IMR-90 (cell line): ENCODE measurements around the gene MSLN. TPM values are rescaled to one million over a fixed set of nuclear protein-coding genes. Genes with fewer than 3 reads are reported as not detected.
A peak's percentile ranks its signal among the peaks of the same experiment; 100 is the strongest.

ENCODE experiments used
- ATAC-seq: fragments of 200-7000 bp; cut with Tn5 transposase; 2 replicates; pipeline ENCODE4 v1.9.1; 2020; ENCODE audit warnings: low read depth, mild to moderate bottlenecking, moderate library complexity
- BruUV-seq: library from RNA; stranded (reverse); fragments of 400-500 nt; replicated peaks from 2 replicates; lab custom pipeline; 2021; lab: Mats Ljungman, UMichigan
- CTCF ChIA-PET: fragments of 300-600 bp; formaldehyde crosslinking; extraction: SDS; loops from one replicate; lab custom pipeline; 2021; ENCODE audit warnings: antibody characterized with exemption; lab: Yijun Ruan, JAX
- POLR2A ChIA-PET: fragments of 300-600 bp; sonication (Branson Sonifier 250); formaldehyde crosslinking; loops from one replicate; lab custom pipeline; 2022; ENCODE audit warnings: antibody characterized with exemption; ENCODE audit not compliant: unreplicated experiment; lab: Charles Lee
- DNase-seq: peaks from one replicate; pipeline ENCODE4 v3.0.0; 2013
- H2AFZ ChIP-seq: replicated peaks from 2 replicates; pipeline ENCODE3; 2013; ENCODE audit warnings: low read length, mild to moderate bottlenecking; ENCODE audit not compliant: poor library complexity
- H2AK5ac ChIP-seq: 2 replicates; pipeline ENCODE4 v1.6.1; 2013; ENCODE audit warnings: low read depth, low read length, inconsistent platforms
- H2AK9ac ChIP-seq: replicated peaks from 2 replicates; pipeline ENCODE3; 2013; ENCODE audit warnings: mild to moderate bottlenecking, low read depth, low read length, moderate library complexity; ENCODE audit not compliant: poor library complexity
- H2BK120ac ChIP-seq: 2 replicates; pipeline ENCODE4 v1.6.1; 2013; ENCODE audit warnings: low read depth, low read length, inconsistent platforms
- H2BK15ac ChIP-seq: 3 replicates; pipeline ENCODE4 v1.6.1; 2013; ENCODE audit warnings: low read depth, low read length, inconsistent platforms
- H2BK20ac ChIP-seq: 2 replicates; pipeline ENCODE4 v1.6.1; 2013; ENCODE audit warnings: low read depth, mild to moderate bottlenecking, inconsistent platforms, low read length, moderate library complexity
- H2BK5ac ChIP-seq: 2 replicates; pipeline ENCODE4 v1.6.1; 2013; ENCODE audit warnings: mild to moderate bottlenecking, low read depth, low read length, inconsistent platforms; ENCODE audit not compliant: poor library complexity, severe bottlenecking
- H3K14ac ChIP-seq: replicated peaks from 2 replicates; pipeline ENCODE4 v1.6.1; 2013; ENCODE audit warnings: low read depth, low read length, inconsistent platforms
- H3K18ac ChIP-seq: 2 replicates; pipeline ENCODE4 v1.6.1; 2013; ENCODE audit warnings: low read depth, low read length, control low read depth
- H3K23ac ChIP-seq: 2 replicates; pipeline ENCODE4 v1.6.1; 2013; ENCODE audit warnings: low read depth, low read length, inconsistent platforms
- H3K27ac ChIP-seq: 2 replicates; pipeline ENCODE4 v1.5.1; 2013; ENCODE audit warnings: mild to moderate bottlenecking, control low read depth, low read length; ENCODE audit not compliant: insufficient read depth
- H3K27me3 ChIP-seq: 2 replicates; pipeline ENCODE4 v1.6.1; 2013; ENCODE audit warnings: low read length; ENCODE audit not compliant: control insufficient read depth, insufficient read depth
- H3K36me3 ChIP-seq: 2 replicates; pipeline ENCODE4 v1.6.1; 2013; ENCODE audit warnings: low read length, mixed read lengths; ENCODE audit not compliant: control insufficient read depth, insufficient read depth
- H3K4ac ChIP-seq: 2 replicates; pipeline ENCODE4 v1.6.1; 2013; ENCODE audit warnings: low read depth, low read length, inconsistent platforms
- H3K4me1 ChIP-seq: 2 replicates; pipeline ENCODE4 v1.6.1; 2013; ENCODE audit warnings: low read length, mixed read lengths; ENCODE audit not compliant: control insufficient read depth, insufficient read depth
- H3K4me2 ChIP-seq: 2 replicates; pipeline ENCODE4 v1.6.1; 2013; ENCODE audit warnings: low read depth, mild to moderate bottlenecking, control low read depth, low read length, moderate library complexity
- H3K4me3 ChIP-seq: 2 replicates; pipeline ENCODE4 v1.5.1; 2013; ENCODE audit warnings: low read depth, mild to moderate bottlenecking, control low read depth, low read length, moderate library complexity; ENCODE audit not compliant: insufficient read depth
- H3K56ac ChIP-seq: 2 replicates; pipeline ENCODE4 v1.6.1; 2013; ENCODE audit warnings: low read length, inconsistent platforms; ENCODE audit not compliant: insufficient read depth; ENCODE audit errors: extremely low read depth
- H3K79me1 ChIP-seq, 2 experiments: 2 replicates each; pipeline ENCODE4 v1.6.1; 2013; ENCODE audit warnings: low read length in 2 of 2, inconsistent platforms in 1 of 2, low read depth in 1 of 2
- H3K9ac ChIP-seq: 2 replicates; pipeline ENCODE4 v1.6.1; 2013; ENCODE audit warnings: low read depth, low read length, control low read depth
- H3K9me1 ChIP-seq: 2 replicates; pipeline ENCODE4 v1.6.1; 2013; ENCODE audit warnings: low read length, inconsistent platforms; ENCODE audit not compliant: insufficient read depth
- H3K9me3 ChIP-seq: 2 replicates; pipeline ENCODE4 v1.6.1; 2013; ENCODE audit warnings: low read length; ENCODE audit not compliant: control insufficient read depth, insufficient read depth
- H4K20me1 ChIP-seq: 2 replicates; pipeline ENCODE4 v1.6.1; 2013; ENCODE audit warnings: low read length, inconsistent platforms; ENCODE audit not compliant: insufficient read depth
- H4K5ac ChIP-seq: 2 replicates; pipeline ENCODE4 v1.6.1; 2013; ENCODE audit warnings: mild to moderate bottlenecking, low read depth, low read length, control low read depth
- H4K8ac ChIP-seq, 2 experiments: 2 replicates each; pipeline ENCODE4 v1.6.1; 2013; ENCODE audit warnings: low read depth in 2 of 2, low read length in 2 of 2, control low read depth in 1 of 2, inconsistent platforms in 1 of 2
- H4K91ac ChIP-seq: 2 replicates; pipeline ENCODE4 v1.6.1; 2013; ENCODE audit warnings: low read depth, low read length, inconsistent platforms; ENCODE audit not compliant: insufficient read depth
- CTCF ChIP-seq: conservative IDR thresholded peaks from 2 replicates; pipeline ENCODE4 v1.5.1; 2012; ENCODE audit warnings: mild to moderate bottlenecking, low read depth, low read length, improper control_type of control experiment
- MAZ ChIP-seq: IDR thresholded peaks from 2 replicates; pipeline ENCODE4 v1.6.1; 2012; ENCODE audit warnings: low read depth, mild to moderate bottlenecking, low read length, improper control_type of control experiment, moderate library complexity, borderline replicate concordance
- NFE2L2 ChIP-seq: fragments of 150-350 bp; IDR thresholded peaks from 2 replicates; pipeline ENCODE4 v1.6.1; 2016; ENCODE audit warnings: low read depth, mild to moderate bottlenecking, low read length
- RAD21 ChIP-seq: IDR thresholded peaks from 2 replicates; pipeline ENCODE4 v1.6.1; 2012; ENCODE audit warnings: low read length, improper control_type of control experiment
- RFX5 ChIP-seq: IDR thresholded peaks from 2 replicates; pipeline ENCODE4 v1.8.0; 2012; ENCODE audit warnings: low read depth, mild to moderate bottlenecking, low read length, moderate library complexity
- SMC3 ChIP-seq: fragments of 150-350 bp; IDR thresholded peaks from 2 replicates; pipeline ENCODE4 v1.6.1; 2016; ENCODE audit warnings: low read depth, mild to moderate bottlenecking, antibody characterized with exemption, low read length, moderate library complexity
- WGBS, 2 experiments: methylation state at CpG; one replicate each; pipeline versions ENCODE4 v1.1.5 to v1.1.7; 2013; ENCODE audit warnings: missing lambda C conversion rate in 2 of 2; ENCODE audit not compliant: insufficient read length in 1 of 2; ENCODE audit errors: extremely low coverage in 2 of 2; 5-methylcytosine and 5-hydroxymethylcytosine counted together
- dilution Hi-C: fragments of 300-500 bp; cut with HindIII; formaldehyde crosslinking; loops from one replicate; pipeline ENCODE4 v1.14.3; 2018; ENCODE audit warnings: low sequenced_read_pairs; ENCODE audit not compliant: unreplicated experiment
- in situ Hi-C: fragments of 300-500 bp; cut with MboI; formaldehyde crosslinking; loops from 3 replicates; pipeline ENCODE4 v1.14.3; 2019; ENCODE audit warnings: low sequenced_read_pairs, inconsistent platforms, mixed read lengths
- intact Hi-C: fragments of 100-400 bp; cut with micrococcal nuclease; formaldehyde crosslinking; loops from 2 replicates; pipeline ENCODE4 v1.10.0; 2022
- polyA plus RNA-seq, 3 experiments: library from polyadenylated mRNA; depleted of rRNA; stranded (reverse); fragments of >200 nt; gene quantifications; 2 replicates each; pipeline ENCODE4 v1.2.3, GENCODE V29; 2012; ENCODE audit warnings: low replicate concordance in 1 of 3
- total RNA-seq: library from RNA; depleted of rRNA; stranded (reverse); fragments of >200 nt; gene quantifications from 2 replicates; pipeline ENCODE4 v1.2.3, GENCODE V29; 2012
- TF ChIP-seq, protein P1 (sequence below): fragments of 150-350 bp; IDR thresholded peaks from 2 replicates; pipeline ENCODE4 v1.6.1; 2017; ENCODE audit warnings: mild to moderate bottlenecking, antibody characterized with exemption, low read length, low read depth

The MSLN gene
- total and polyA plus RNA-seq, 2 of the 4 experiments (the other 2 are of a cell fraction), result 0.14 TPM; not detected in 1

GRCh38 chr16:745739-746138 is 14.8 kb upstream of the MSLN start:
- Histone ChIP-seq H2AK9ac (no peak overlapping the region), H3K4ac (no peak overlapping the region), H3K18ac (no peak overlapping the region), H3K23ac (no peak overlapping the region), H4K20me1 (no peaks in the 10 kb centered on the region), H3K9me3 (no peaks in the 10 kb centered on the region), H3K27ac (no peak overlapping the region), H3K56ac (no peak overlapping the region), H3K4me3 (no peak overlapping the region), H2BK120ac (no peak overlapping the region), H2BK20ac (no peak overlapping the region), H2BK5ac (no peak overlapping the region), H3K27me3 (no peaks in the 10 kb centered on the region; the same call in 1 of the 2 replicates), H3K4me1 (no peaks in the 10 kb centered on the region), H4K5ac (no peak overlapping the region), H3K36me3 (no peaks in the 10 kb centered on the region), H3K9ac (no peak overlapping the region), H3K9me1 (no peaks in the 10 kb centered on the region), H2BK15ac (no peak overlapping the region), H2AK5ac (no peak overlapping the region), H2AFZ (no peak overlapping the region), H3K4me2 (no peak overlapping the region), H3K14ac (no peak overlapping the region), H3K79me1 (no peaks in the 10 kb centered on the region), H4K91ac (no peak overlapping the region), H4K8ac (no peak overlapping the region)
- ChIA-PET POLR2A (no interaction called here), CTCF (no interaction called here)
- in situ Hi-C loops, result no loop called here
- TF ChIP-seq RFX5 (no peak), RAD21 (peak; percentile 35), NFE2L2 (no peak), SMC3 (0 out of 2 replicates have a peak, but pooled peaks have one; percentile 4), CTCF (peak; percentile 26; the same call in 1 of the 2 replicates), MAZ (no peak)
- TF ChIP-seq, protein P1, sequence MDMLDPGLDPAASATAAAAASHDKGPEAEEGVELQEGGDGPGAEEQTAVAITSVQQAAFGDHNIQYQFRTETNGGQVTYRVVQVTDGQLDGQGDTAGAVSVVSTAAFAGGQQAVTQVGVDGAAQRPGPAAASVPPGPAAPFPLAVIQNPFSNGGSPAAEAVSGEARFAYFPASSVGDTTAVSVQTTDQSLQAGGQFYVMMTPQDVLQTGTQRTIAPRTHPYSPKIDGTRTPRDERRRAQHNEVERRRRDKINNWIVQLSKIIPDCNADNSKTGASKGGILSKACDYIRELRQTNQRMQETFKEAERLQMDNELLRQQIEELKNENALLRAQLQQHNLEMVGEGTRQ, result no peak
- dilution Hi-C loops, result no loop called here
- ATAC-seq (no peak), DNase-seq (no peak)
- WGBS, 2 experiments, result no CpG with 5 or more reads among the region's 14 CpGs
- no TSS peak for BruUV-seq
- intact Hi-C loops, result no loop called here
